ENCODE measurements around the gene OBSCN.
"Not testable (repeated sequence)": the region's sequence is repeated elsewhere in the genome, so short reads cannot be mapped to it uniquely, and the experiment has no call there.

OBSCN gene

GRCh38 chr1:228256626-228257375 is 49.0 kb downstream of the OBSCN start:
- no peak for DNase-seq (ENCODE audit: insufficient read length, low spot score)
- no peak for FAIRE-seq

- FAIRE-seq (no peak), DNase-seq (ENCODE audit: insufficient read length, low spot score) (no peak)
These were observed 50.6 kb downstream of the OBSCN start for GRCh38 chr1:228258486-228258885.

GRCh38 chr1:228259368-228259894 is 51.6 kb downstream of the OBSCN start:
- FAIRE-seq (no peak), DNase-seq (ENCODE audit: insufficient read length, low spot score) (no peak)

- FAIRE-seq, result no peak
- DNase-seq (ENCODE audit: insufficient read length, low spot score), result no peak
These were observed 52.1 kb downstream of the OBSCN start for GRCh38 chr1:228259951-228260350.

GRCh38 chr1:228261706-228262105 is 53.9 kb downstream of the OBSCN start:
- FAIRE-seq (no peak), DNase-seq (ENCODE audit: insufficient read length, low spot score) (no peak)

GRCh38 chr1:228262475-228262874 is 54.6 kb downstream of the OBSCN start:
- FAIRE-seq, result no peak

GRCh38 chr1:228263636-228264035 is 55.8 kb downstream of the OBSCN start:
- DNase-seq (ENCODE audit: insufficient read length, low spot score) (no peak), FAIRE-seq (no peak)

More at GRCh38 chr1:228262475-228262874, 54.6 kb downstream of the OBSCN start:
- no peak for DNase-seq (ENCODE audit: insufficient read length, low spot score)

GRCh38 chr1:228264090-228264829 is 56.4 kb downstream of the OBSCN start:
- DNase-seq (ENCODE audit: insufficient read length, low spot score) (no peak), FAIRE-seq (no peak)

- no peak for FAIRE-seq
- no peak for DNase-seq (ENCODE audit: insufficient read length, low spot score)
These were observed 57.3 kb downstream of the OBSCN start for GRCh38 chr1:228265167-228265566.

- DNase-seq (ENCODE audit: insufficient read length, low spot score), result no peak
- no peak for FAIRE-seq
These were observed 60.4 kb downstream of the OBSCN start for GRCh38 chr1:228267962-228268880.

GRCh38 chr1:228268881-228269265 is 61.0 kb downstream of the OBSCN start:
- DNase-seq (ENCODE audit: insufficient read length, low spot score), result no peak
- FAIRE-seq, result no peak

GRCh38 chr1:228269431-228269830 is 61.6 kb downstream of the OBSCN start:
- not testable (repeated sequence) for FAIRE-seq; DNase-seq (ENCODE audit: insufficient read length, low spot score)

GRCh38 chr1:228270032-228270431 is 62.2 kb downstream of the OBSCN start:
- FAIRE-seq, result no peak
- DNase-seq (ENCODE audit: insufficient read length, low spot score), result no peak

GRCh38 chr1:228271701-228272251 is 63.9 kb downstream of the OBSCN start:
- FAIRE-seq (no peak), DNase-seq (ENCODE audit: insufficient read length, low spot score) (no peak)

GRCh38 chr1:228272331-228272791 is 64.5 kb downstream of the OBSCN start:
- no peak for DNase-seq (ENCODE audit: insufficient read length, low spot score)
- FAIRE-seq, result no peak

GRCh38 chr1:228272831-228273571 is 65.2 kb downstream of the OBSCN start:
- DNase-seq (ENCODE audit: insufficient read length, low spot score) (no peak), FAIRE-seq (no peak)

GRCh38 chr1:228273720-228274451 is 66.0 kb downstream of the OBSCN start:
- DNase-seq (ENCODE audit: insufficient read length, low spot score) (no peak), FAIRE-seq (no peak)

- no peak for DNase-seq (ENCODE audit: insufficient read length, low spot score)
- no peak for FAIRE-seq
These were observed 66.8 kb downstream of the OBSCN start for GRCh38 chr1:228274452-228275178.

GRCh38 chr1:228275179-228275429 is 67.3 kb downstream of the OBSCN start:
- no peak for FAIRE-seq
- no peak for DNase-seq (ENCODE audit: insufficient read length, low spot score)

All from GM19239 (cell line).